GM19238 (cell line): ENCODE results near the gene EGLN3.
"Not testable (repeated sequence)": the region's sequence is repeated elsewhere in the genome, so short reads cannot be mapped to it uniquely, and the experiment has no call there.

Experiments
- DNase-seq: peaks from one replicate; pipeline ENCODE4 v3.0.0; 2011; ENCODE audit warnings: low spot score; ENCODE audit not compliant: insufficient read length

EGLN3 gene

DNA sequence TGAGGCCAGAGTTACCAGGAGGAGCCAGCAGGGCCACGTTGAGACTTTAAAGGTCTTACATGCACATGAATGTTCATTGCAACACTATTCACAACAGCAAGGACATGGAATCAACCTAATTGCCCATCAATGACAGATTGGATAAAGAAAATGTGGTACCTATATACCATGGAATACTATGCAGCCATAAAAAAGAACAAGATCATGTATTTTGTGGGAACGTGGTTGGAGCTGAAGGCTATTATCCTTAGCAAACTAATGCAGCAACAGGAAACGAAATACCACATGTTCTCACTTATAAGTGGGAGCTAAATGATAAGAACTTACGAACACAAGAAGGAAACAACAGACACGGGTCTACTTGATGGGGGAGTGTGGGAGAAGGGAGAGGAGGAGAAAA, 11.6 kb upstream of the EGLN3 start:
- not testable (repeated sequence) for DNase-seq

DNA sequence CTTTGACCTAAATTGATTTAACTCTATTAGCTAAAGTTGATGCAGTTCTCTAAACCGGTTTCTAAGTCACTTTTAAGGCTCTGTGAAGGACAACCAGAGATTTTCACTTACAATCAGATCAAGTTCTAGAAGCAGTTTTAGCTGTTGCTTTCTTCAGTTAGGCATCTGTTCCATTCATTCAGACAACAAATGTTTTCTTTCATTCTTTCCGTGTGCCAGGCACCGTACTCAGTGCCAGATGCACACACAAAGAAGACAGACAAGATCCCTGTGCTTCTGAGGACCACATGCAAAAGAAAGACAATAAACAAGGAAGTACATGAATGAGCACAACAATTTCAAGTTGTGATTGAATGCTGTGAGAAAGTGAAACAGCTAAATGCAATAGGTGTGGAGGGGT, 11.1 kb upstream of the EGLN3 start:
- no peak for DNase-seq

DNA sequence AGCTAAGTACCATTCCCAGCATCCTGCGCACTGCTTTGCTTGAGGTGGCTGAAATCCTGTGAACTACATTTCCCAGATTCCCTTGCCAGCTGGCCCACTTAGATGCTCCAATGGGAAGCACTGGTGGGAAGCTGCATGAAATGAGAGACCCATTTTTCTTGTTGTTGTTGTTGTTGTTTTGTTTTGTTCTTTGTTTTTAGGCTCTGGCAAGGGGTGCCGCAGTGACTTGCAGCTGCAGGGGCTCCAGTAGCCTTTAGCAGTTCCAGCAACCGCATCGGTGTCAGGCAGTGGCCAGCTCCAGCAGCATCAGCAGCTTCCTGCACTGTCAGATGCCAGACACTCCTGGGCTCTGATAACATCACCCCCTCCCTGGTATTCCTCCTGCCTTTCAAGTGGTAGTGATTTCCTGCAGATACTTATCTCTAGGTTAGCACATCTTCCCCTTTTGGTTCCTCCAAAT, 8.8 kb upstream of the EGLN3 start:
- DNase-seq: no peak

DNA sequence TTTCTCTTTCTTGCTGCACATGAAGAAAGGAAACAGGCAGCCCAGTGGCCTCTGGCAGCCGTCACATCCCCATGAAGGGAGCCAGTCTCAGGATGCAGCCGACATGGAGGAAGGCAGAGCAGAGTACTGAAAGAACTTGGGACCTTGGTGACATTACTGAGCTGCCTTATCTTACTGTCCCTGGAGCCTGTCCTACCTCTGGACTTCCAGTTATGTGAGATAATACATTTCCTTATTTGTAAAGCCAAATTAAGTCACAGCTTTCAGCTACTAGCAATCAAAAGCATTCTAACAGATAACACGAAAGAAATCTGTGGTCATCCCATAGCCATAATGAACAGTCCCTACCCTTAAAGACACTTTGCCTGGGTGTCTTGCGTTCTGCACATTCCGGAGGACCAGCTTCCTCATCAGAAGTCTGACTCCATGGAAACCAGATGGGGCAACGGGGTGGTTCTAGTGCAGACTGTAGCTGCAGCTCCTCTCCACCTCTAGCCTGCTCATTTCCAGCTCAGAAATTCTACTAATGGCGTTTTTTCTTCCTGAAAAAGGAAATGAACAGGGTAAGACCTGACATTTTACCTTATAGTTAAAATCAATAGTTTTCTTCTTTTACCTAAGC, 7.8 kb upstream of the EGLN3 start:
- DNase-seq: no peak

DNA sequence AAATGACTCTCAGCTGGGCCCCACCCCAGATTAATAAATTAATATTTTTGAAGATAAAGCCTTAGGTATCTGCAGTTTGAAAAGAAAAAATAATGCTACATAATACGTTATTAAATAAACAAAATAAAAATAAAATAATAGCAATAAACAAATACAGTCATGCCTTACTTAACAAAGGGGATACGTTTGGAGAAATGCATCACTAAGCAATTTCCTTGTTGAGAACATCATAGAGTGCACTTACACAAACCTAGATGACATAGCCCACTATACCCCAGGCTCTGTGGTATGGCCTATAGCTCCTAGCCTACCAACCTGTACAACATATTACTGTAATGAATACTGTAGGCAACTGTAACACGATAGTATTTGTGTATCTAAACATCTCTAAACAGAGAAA, 7.1 kb upstream of the EGLN3 start:
- DNase-seq: no peak

DNA sequence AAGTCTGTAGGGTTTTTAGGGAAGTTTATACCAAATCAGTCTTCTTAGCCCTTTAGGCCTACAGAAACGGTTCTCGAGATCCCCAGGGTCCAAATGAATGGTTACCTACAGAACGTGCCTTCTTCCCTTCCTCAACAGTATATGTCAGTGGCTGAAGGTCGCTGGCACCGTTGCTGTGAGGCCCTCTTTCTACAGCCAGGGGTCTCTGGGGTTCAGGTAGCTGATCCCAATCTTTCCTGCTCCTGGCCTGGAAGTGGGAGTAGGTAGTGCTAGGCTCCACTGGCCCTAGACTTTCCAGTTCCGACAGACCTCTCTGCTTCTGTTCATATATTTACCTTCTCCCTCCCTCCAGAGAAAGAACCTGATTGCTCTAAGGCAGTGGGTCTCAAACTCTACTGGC, 6.4 kb upstream of the EGLN3 start:
- no peak for DNase-seq

DNA sequence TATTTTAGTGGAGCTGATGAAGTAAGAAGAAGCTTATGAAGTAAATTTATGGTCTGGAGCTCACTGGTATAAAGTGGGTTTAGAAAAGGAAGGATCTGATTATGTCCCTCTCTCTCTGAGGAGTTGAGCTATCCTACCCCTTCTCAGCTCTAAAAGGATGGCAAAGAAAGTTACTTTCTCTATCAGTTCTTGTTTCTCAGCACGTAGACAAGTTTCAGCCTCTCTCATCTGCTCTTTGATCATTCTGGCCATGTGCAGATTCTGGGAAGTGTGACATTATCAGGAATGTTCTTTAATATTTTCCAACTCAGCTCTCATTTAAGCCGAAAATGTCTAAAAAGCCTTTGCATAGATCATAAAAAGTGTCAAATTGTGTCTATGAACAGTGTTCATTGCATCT, 5.8 kb upstream of the EGLN3 start:
- DNase-seq: no peak

DNA sequence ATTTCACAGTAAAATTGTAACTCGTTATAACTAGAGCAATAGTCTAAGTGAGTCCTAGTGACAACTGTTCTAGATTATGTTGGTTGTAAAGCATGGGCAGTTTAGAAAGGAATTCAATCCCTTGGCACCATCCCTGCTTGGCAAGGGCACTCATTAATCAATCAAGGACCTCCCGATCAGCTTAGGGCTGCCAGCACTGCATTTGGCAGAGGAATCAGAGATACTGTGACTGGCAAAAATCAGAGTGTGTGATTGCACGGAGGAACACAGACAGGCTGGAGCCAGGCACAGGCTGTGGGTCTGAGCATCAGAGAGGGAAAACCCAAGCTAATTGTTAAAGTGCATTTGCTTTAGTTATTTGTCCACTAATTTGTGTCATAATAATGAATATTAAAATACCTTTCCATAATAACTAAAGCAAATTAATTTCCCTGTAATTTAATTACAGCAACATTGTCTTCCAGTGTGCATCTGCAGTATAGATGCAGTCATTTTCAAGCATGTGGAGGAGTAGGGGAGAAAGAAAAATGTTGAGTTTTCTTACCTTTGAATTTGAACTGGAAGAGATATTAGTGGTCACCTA, 3.2 kb upstream of the EGLN3 start:
- DNase-seq: no peak

DNA sequence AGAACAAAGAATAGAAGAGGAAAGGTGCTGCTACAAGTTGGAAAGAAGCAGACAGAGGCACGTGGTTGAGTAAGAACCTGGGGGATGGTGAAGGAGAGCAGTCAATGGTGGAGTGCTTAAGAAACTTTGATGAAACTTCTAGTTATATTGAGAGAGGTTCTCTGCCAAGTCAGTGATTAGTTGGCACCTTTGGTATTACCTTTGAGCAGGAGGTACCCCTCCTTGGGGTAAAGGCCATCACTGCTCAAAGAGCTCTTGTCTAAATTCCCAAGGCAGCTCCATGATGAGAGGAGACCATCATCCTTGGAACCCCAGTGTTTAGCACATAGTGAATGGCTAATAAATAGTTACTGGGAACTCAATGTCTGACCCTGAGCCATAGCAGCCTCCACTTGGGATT, 1.7 kb upstream of the EGLN3 start:
- no peak for DNase-seq

DNA sequence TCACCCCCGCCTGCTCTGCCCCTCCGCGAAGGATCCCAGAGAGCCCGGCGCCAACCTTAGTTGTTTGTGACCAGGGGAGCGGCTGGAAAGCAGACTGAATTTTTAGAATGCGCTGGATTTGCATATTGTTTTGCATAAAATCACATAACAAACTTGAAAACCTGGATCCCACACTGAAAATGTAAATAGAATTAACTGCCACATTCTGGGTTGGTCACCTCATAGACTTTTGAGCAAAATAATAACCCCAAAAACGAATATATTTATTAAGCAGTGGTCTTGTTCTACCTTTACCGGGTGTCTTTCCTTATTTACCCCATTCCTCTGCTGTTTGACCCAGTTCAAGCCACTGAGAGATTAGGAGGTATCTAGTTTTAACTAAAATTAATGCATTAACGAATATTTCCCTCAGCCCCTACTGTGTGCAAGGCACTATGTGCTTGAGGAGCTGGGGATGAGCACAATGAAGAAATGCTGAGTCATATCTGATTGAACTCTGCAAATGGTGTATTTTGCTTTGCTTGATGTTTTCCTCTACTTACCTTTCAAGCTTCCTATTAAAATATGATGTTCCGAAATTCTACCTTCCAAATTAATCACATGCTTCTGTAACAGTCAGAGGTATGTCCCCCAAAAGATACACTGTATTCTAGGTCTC, 438 bp upstream of the EGLN3 start:
- no peak for DNase-seq

DNA sequence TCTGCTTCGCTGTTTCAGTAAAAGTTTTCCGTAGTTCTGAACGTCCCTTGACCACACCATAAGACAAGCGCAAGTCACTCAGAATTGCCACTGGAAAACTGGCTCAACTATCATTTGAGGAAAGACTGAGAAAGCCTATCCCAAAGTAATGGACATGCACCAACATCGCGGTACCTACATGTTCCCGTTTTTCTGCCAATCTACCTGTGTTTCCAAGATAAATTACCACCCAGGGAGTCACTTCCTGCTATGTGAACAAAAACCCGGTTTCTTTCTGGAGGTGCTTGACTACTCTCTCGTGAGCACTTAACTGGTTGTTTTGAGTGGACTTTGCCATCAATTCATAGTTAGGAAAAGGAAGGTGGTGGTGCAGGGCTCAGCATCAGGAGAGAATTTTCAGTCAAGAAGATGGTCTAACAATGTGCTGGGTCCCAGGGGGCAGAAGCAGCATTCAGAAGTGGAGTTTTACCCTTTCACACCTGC, 1.4 kb downstream of the EGLN3 start:
- DNase-seq: no peak

DNA sequence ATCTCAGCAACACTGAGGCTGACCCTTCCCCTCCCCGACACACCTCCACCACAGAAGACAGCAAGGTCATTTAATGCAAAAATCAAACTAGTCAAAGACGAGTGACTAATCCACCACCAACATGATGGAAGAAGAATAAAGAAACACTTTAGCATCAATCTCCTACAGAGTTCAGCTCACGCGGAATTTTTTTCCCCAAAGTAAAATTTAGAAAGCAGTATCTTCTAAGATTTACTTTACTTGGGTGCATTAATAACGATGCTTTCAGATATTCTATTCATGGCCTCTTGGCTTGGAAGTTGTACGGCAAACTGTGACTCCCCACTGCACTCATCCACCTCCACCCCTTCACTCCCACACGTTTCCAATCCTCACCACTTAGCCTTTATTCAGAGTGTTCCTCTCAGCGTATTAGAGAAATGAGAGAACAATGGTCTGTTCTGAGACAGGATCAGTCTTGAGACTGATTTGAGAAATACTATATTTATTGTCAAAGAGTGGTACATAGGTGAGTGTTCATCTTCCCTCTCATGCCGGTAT, 1.9 kb downstream of the EGLN3 start:
- DNase-seq: no peak

DNA sequence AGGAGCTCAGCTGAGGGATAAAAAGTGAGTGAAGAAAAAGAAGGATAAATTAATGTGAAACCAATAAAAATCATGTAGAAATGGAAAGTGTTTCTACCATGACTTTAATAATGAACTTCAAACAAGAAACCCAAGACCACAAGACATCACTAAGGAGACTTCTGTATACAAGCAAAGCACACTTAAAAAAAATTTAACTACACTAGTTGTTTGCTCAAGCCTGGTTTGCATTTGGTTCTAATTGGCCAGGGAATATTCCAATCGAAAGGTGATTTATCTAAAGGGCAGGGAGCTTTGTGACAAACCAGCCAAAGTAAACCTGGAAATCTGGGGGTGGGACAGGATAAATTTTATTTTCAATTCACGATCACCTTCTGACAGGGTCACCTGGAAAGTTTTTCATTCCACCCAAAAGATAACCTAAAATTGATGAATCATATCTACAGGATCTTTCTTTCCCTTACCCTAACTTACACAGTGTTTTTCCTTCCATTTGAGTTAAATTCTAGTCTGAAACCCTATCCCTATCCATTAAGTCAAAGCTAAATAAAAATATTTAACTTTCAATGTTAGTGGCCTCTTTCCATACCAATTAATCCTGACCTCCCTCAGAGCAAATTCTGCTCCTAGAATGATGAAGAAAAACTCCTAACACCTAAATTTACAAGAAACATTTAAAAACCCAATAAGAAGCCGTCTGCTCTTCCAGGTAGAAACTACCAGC, 2.6 kb downstream of the EGLN3 start:
- DNase-seq: no peak

DNA sequence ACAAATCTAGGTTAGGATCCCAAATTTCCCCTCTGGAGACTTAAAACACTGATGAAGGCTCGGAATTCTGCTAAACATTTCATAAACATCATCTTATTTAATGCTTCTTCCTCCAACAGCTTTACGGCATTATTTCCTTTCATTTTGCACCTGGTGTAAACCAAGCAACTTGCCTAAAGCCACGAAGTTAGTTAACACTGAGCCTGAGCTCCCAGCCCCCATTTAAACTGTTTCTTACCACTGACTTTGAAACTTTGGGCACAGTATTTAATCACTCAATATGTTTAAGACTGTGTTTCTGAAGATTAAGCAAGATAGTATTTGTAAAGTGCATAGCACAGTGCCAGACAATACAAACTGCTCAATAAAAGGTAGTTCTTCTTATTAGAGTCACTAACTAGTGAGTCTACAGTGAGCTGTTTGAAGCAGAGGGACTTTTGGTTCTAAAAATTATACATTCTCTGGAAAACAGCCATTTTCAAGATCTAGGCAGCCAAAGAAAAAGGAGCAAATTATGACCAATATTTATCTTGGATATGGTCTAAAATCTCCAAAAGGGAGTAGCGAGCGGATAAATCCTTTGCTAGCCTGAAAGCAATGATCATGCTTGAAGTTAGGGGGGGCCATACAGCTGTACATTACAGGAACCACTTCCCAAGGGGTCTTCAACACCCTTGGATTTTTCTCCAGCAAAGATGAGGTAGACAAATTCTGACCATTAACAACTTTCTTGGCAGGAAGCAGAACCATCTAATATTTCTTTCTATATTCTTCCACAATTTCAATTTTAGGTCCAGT, 4.0 kb downstream of the EGLN3 start:
- no peak for DNase-seq

DNA sequence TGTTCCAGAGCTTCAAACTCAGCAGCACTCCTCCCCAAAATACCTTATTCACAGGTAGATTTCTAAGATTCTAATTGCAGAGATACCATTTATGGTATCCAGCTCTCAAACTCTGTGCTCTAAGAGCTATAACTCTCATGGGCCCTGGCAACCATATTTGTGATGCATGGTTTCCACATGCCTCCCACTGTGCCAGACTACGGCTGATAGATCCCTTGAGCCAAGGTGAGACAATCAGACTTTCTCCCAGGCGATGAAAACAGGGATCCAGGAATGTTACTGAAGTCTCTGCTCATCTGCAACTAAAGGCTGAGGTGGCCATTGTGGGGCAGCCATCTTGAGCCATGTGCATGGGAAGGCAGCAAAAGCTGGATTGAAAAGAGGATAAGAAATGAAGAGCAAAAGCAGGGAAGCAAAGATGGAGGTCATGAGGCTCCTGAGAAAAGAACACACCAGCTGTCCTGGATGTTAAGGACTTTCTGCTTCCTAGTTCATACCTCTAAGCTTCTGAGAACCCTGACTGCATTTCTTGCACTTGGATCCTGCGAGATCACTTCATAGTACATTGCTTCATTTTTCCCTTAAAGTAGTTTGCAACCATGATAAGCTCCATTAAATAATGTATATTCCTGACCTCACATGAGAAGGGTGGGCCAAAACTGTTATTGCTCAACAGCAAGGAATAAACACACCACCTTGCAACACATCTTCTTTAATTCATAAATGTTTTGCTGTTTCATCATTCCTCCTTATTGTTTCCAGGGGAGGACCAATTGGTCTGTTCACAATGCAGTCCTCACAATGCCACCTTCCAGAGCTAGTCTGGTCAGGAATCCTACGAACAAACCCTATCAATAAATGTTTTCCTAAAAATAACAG, 5.4 kb downstream of the EGLN3 start:
- no peak for DNase-seq

DNA sequence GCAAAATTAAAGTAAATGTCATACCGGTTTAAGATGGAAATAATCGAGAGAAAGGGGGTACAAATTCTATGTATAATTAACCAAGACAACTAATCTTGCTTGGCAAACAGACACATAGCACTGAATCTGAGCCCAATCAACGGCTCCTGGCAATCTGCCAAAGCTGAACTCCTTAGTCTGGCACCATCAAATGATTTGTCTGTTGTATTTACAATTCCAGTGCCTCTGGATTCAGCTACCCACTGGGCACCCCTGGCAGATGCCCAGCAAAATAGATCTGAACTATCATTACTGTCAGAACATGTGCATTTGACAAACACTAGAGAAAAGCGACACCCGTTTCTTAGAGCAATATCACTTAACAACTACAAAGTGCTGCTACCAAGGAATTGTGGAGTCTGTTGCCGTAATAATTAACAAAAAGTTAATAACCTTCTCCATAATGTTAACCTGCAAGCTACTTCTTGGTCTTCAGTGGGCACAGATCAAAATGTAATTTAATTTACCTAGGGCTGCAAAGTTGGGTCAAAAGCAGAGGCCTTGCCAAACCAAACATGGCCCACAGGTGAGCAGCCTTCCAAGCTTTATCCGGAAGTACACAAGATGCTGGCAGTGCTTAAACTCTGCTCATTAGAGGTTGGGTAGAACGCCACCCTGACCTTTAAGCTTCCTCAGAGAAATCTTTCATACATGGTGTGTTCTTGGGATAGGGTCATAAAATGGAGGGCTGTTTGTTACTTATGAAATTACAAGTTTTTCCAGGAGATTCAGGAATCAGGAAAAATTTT, 7.6 kb downstream of the EGLN3 start:
- no peak for DNase-seq

DNA sequence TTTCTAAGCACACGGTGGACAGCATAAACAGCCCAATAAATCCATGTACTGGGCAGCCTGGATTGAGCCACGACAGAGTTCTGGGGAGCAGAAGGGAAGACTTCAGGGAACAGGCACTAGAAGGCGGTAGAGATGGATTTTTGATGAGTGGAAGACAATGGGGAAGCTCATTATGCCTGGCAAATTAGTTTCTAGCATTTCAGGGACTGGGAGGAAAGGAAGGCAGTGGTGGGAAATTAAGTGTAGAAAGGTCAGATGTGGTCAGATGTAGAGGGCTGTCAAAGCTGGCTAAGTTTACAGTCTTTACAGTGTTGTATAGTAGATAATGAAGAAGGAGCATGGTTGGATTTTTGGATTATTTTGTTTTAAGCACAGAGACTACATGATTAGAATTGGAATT, 9.2 kb downstream of the EGLN3 start:
- no peak for DNase-seq

DNA sequence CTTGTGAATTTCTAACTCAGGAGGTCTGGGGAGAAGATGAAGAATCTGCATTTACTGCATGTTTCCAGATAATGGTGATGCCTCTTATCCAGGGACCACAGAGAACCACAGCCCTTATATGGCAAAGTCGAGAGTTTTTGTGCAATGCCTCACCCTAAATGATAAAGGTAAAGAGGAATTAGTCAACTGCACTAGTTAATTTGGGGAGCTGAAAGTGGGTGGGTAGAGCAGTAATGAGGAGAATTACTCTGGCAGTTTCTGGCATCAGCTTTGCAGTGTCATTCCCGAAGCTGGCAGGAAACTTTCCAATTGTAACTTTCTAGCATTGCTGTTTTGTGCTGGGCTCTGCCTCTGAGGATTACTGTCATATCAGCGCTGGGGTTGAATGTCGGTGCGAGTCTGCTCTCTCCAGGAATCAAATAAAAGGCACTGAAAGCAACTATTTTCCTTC, 10.3 kb downstream of the EGLN3 start:
- no peak for DNase-seq
